ENCODE measurements around the gene SPATC1L.
"Not testable (repeated sequence)": the region's sequence is repeated elsewhere in the genome, so short reads cannot be mapped to it uniquely, and the experiment has no call there.

The SPATC1L gene

DNA sequence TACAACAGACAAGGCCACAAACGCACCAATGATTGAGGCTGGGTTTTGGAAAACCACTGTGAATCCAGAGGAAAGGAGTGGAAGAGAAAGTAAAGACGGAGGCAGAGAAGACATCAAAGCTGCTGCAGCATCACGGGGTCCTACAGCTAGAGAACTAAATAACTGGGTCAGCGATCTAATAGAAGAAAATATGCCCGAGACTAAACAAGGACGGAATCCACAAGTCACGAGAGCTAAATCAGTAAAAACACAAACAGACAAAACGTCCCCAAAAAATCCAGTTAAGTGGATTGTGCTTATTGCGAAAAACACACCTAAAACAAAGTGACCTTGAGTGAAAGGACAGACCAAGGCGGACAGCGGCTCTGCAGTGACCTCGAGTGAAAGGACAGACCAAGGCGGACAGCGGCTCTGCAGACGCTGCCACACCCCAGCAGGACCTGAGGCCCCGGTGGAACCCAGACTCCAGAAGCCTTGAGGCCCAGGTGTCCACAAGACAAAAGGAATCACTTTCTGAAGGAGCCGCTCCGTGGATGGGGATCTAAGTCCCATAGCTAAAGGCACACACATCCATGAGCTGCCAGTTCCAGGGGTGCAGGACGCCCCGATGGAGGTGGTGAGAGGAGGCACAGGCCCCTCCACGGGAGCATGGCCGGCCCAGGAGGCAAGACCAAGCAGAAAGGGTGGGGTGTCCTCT lies 34.9 kb downstream of the SPATC1L start:
- no peak for DNase-seq

DNA sequence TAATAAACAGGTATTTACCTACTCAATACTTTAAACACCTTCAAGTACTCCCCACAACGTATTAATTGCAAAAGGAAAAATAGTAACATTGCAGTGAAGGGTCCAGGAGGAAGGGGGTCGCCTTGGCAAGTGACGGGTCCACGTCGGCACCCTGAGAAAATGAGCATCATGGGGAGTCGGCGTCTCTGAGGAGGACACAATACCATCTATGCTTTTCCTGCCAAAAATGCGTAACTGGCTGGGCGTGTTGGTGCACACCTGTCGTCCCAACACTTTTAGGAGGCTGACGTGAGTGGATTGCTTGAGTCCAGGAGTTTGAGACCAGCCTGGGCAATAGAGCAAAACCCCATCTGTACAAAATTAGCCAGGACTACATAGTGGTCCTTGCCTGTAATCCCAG lies 36.2 kb downstream of the SPATC1L start:
- DNase-seq, result no peak

- DNase-seq, result peak; percentile 20
Measured at GRCh38 chr21:46147429-46147828, 36.8 kb downstream of the SPATC1L start.

GRCh38 chr21:46146856-46147255 lies 37.4 kb downstream of the SPATC1L start:
- no peak for DNase-seq

- no peak for DNase-seq
Measured at GRCh38 chr21:46145840-46146691, 38.2 kb downstream of the SPATC1L start.

GRCh38 chr21:46145159-46145839 lies 39.0 kb downstream of the SPATC1L start:
- DNase-seq, result no peak

DNA sequence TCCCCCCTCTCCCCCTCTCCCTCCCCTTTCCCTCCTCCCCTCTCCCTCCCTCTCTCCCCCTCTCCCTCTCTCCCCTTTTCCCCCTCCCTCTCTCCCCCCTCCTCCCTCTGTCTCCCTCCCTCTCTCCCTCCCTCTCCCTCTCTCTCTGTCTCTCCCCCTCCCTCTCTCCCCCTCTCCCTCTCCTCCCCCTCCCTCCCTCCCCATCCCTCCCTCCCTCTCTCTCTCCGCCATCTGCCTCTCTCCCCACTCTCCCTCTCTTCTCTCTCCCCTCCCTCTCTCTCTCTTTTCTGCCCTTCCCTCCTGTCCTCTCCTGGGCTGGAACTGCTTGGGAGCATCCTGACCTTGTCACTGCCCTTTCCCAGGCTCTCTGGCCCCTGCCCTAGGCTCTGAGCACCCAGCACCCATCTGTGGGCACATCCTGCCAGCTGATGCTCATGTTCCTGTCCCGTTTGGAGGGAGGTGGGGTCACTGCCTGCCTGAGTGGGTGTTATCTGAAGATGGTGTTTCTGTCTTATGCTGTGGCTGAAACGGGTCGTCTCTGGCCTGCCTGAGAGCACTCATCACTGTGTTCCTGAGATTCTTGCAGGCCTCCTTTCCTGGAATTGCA lies 39.7 kb downstream of the SPATC1L start:
- no peak for DNase-seq

- no peak for DNase-seq
Measured at GRCh38 chr21:46142582-46143473, 41.4 kb downstream of the SPATC1L start.

DNA sequence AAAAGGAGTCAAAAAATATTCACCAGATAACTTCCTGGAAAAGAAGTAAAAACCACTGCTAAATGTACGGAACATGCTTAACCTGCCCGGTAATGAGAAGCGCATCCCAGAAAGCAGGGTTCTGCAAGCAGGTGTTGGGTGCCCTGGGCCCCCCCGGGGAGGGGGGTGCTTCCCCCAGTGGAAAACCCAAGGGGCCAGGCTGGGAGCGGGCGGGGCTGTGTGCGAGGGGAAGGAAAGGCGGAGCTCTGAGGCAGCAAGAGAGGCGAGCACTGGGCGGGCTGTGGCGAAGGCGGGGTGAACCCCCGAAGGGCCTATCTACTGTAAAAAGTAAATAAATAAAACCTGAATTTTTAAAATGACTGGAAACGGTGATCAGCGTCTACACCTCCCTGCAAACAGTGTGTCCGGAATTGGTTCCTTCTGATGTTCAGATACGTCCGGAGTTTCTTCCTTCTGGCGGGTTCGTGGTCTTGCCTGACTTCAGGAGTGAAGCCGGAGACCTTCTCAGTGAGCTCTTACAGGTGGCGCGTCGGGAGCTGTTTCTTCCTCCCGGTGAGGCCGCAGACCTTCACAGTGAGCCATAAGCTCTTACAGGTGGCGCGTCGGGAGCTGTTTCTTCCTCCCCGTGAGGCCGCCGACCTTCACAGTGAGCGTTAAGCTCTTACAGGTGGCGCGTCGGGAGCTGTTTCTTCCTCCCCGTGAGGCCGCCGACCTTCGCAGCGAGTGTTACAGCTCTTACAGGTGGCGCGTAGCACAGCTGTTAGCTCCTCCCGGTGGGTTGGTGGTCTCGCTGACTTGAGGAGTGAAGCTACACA lies 42.3 kb downstream of the SPATC1L start:
- DNase-seq, result no peak

- DNase-seq, result not testable (repeated sequence)
Measured at GRCh38 chr21:46140352-46141003, 43.8 kb downstream of the SPATC1L start.

DNA sequence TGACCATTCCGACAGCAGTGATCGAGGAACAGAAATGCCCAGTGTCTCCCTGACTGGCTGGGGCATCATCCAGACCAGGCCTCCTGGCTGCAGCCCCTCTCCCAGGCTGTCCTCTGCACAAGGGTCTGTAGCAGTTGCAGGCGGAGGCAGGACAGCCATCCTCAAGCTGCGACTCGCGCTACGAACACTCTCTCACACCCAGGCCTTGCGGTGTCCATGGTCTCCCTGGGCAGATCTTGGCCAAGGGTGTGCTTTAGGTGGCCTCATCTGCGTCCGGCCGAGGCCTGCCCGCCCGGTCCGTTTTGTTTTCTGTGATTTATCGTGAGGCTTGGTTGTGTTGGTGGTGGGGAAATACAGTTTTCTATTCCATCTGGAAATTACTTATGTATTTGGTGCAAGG lies 44.6 kb downstream of the SPATC1L start:
- DNase-seq, result no peak

- no peak for DNase-seq
Measured at GRCh38 chr21:46138383-46138970, 45.8 kb downstream of the SPATC1L start.

DNA sequence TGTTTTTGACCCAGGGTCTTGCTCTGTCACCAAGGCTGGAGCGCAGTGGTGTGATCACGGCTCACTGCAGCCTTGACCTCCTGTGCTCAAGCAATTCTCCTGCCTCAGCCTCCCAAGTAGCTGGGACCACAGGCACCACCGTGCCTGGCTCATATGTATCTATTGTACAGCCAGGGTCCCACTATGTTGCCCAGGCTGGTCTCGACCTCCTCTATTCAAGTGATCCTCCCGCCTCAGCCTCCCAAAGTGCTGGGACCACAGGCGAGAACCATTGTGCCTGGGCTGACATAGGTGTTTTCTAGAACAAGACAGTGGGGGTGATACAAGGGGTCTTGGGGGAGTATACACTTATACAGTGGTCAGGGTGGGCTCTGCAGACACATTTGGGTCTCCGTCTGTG lies 46.4 kb downstream of the SPATC1L start:
- DNase-seq, result no peak

GRCh38 chr21:46136739-46137349 lies 47.4 kb downstream of the SPATC1L start:
- DNase-seq, result no peak

DNA sequence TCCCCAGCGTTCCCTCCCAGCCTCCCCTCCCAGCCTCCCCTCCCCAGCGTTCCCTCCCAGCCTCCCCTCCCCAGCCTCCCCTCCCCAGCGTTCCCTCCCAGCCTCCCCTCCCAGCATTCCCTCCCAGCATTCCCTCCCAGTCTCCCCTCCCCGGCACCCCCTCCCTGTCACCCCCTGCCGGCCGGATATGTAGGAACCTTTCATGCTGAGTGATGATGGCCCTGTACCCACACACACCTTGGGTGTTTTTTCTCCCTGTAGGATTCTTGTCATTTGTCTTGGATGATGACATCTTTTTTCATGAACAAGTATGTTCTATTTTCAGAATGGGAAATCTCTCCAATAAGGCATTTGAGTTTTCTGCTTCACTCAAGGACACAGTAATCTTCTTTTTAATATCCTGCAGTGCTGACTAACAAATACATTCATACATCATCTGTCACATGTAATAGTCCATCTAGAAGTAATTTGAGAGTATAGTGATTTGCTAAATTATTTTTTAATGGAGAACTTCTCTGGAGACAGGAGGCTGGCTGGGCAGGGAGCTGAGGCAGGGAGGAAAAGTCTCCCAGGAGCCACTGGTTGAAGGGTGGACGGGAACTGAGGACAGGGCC lies 48.4 kb downstream of the SPATC1L start:
- DNase-seq, result peak; percentile 51

- DNase-seq, result no peak
Measured at GRCh38 chr21:46131838-46132651, 52.2 kb downstream of the SPATC1L start.

GRCh38 chr21:46131588-46131837 lies 52.7 kb downstream of the SPATC1L start:
- no peak for DNase-seq

DNA sequence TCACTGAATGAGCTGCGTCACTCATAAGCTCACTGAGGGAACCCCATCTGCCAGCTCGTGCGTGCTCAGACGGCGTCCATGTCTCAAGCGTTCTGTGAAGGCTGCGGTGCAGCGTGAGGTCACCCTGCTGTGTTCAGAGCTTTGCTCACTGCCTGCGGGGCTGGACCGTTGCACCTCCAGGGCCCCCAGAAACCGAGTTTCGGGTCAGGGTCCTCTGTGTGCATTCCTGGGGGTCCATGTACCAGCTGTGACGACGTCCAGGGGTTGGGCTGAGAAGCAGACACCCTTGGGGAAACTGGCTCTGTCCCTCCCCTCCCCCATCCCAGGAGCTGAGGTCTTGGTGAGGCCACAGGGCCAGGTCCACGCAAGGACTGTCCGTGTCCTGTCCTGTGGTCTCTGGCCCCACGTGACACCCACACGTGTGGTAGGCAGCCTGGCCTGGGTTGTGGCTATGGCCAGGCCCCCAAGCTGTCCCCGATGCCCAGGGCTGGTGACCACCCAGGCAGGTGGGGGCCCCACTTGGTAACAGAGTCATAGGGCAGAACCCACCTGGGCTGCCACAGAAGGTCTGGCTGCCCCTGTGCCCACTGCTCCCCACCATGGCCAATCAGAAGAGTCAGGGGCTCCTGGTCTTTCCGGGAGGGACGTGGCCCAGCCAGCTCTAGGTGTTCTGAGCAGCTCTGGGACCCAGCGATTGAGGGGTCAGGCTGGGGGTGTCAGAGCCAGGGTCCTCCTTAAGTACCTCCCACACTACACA lies 53.2 kb downstream of the SPATC1L start:
- no peak for DNase-seq
